Mesendoderm (in vitro differentiated cells): ENCODE results near the gene CLCN6.

Experiments
- DNase-seq: peaks from one replicate; pipeline ENCODE4 v3.0.0; 2013
- H2AK5ac ChIP-seq: 2 replicates; pipeline ENCODE4 v1.6.1; 2013; ENCODE audit warnings: low read length, inconsistent platforms
- H2BK120ac ChIP-seq: 2 replicates; pipeline ENCODE4 v1.6.1; 2013; ENCODE audit warnings: low read depth, mild to moderate bottlenecking, low read length, moderate library complexity, mixed read lengths
- H2BK15ac ChIP-seq: replicated peaks from 2 replicates; pipeline ENCODE4 v1.6.1; 2013; ENCODE audit warnings: low read depth, mild to moderate bottlenecking, moderate library complexity
- H2BK5ac ChIP-seq: 2 replicates; pipeline ENCODE4 v1.6.1; 2013; ENCODE audit warnings: low read length, inconsistent platforms
- H3K18ac ChIP-seq: 2 replicates; pipeline ENCODE4 v1.6.1; 2013; ENCODE audit warnings: mild to moderate bottlenecking, low read length, mixed read lengths
- H3K23ac ChIP-seq: one replicate; pipeline ENCODE4 v1.6.1; 2013; ENCODE audit warnings: low read length
- H3K27ac ChIP-seq: 2 replicates; pipeline ENCODE4 v1.5.1; 2013; ENCODE audit warnings: low read depth, mild to moderate bottlenecking, inconsistent platforms, low read length, moderate library complexity
- H3K27me3 ChIP-seq: 2 replicates; pipeline ENCODE4 v1.6.1; 2013; ENCODE audit warnings: low read length, control low read depth, mild to moderate bottlenecking, inconsistent platforms; ENCODE audit not compliant: insufficient read depth, poor library complexity
- H3K36me3 ChIP-seq: 2 replicates; pipeline ENCODE4 v1.6.1; 2013; ENCODE audit warnings: low read length, inconsistent platforms; ENCODE audit not compliant: control insufficient read depth, insufficient read depth
- H3K4ac ChIP-seq: one replicate; pipeline ENCODE4 v1.6.1; 2013; ENCODE audit warnings: low read depth, mild to moderate bottlenecking, low read length, moderate library complexity
- H3K4me1 ChIP-seq: 2 replicates; pipeline ENCODE4 v1.6.1; 2013; ENCODE audit warnings: low read depth, low read length, inconsistent platforms; ENCODE audit not compliant: control insufficient read depth
- H3K4me2 ChIP-seq: 2 replicates; pipeline ENCODE4 v1.6.1; 2013; ENCODE audit warnings: low read length
- H3K4me3 ChIP-seq: 2 replicates; pipeline ENCODE4 v1.5.1; 2013; ENCODE audit warnings: mild to moderate bottlenecking, low read length
- H3K56ac ChIP-seq: one replicate; pipeline ENCODE4 v1.6.1; 2013; ENCODE audit warnings: low read length
- H3K79me1 ChIP-seq: 2 replicates; pipeline ENCODE4 v1.6.1; 2013; ENCODE audit warnings: low read length, inconsistent platforms
- H3K79me2 ChIP-seq: 2 replicates; pipeline ENCODE4 v1.6.1; 2013; ENCODE audit warnings: mild to moderate bottlenecking, low read length; ENCODE audit not compliant: control insufficient read depth, insufficient read depth
- H3K9ac ChIP-seq: 2 replicates; pipeline ENCODE4 v1.6.1; 2013; ENCODE audit warnings: low read length, inconsistent platforms
- H4K5ac ChIP-seq: one replicate; pipeline ENCODE4 v1.6.1; 2013; ENCODE audit warnings: low read length
- H4K8ac ChIP-seq: one replicate; pipeline ENCODE4 v1.6.1; 2013; ENCODE audit warnings: low read depth, mild to moderate bottlenecking, control low read depth, low read length, moderate library complexity
- WGBS: extraction: QIAGEN DNeasy Blood & Tissue Kit; methylation state at CpG from one replicate; pipeline ENCODE4 v1.1.7; 2013; ENCODE audit warnings: low lambda C conversion rate, missing lambda C conversion rate; ENCODE audit not compliant: insufficient coverage; ENCODE audit errors: extremely low coverage; 5-methylcytosine and 5-hydroxymethylcytosine counted together

CLCN6 gene

GRCh38 chr1:11831945-11832725, 26.1 kb downstream of the CLCN6 start:
- Histone ChIP-seq H3K18ac (no peak overlapping the region), H3K27ac (no peak overlapping the region), H3K56ac (no peak overlapping the region), H3K79me2 (no peaks in the 10 kb centered on the region), H3K4me3 (no peak overlapping the region), H2BK15ac (no peak overlapping the region), H2AK5ac (no peak overlapping the region), H3K4me1 (no peaks in the 10 kb centered on the region), H3K23ac (no peak overlapping the region), H2BK5ac (no peak overlapping the region), H3K4me2 (no peak overlapping the region), H3K27me3 (no peaks in the 10 kb centered on the region), H3K9ac (no peak overlapping the region), H4K5ac (no peak overlapping the region), H2BK120ac (no peak overlapping the region), H3K79me1 (no peaks in the 10 kb centered on the region), H4K8ac (no peak overlapping the region), H3K36me3 (peaks cover 20% of the 10 kb centered on the region), H3K4ac (no peak overlapping the region)
- no CpG with 5 or more reads among the region's 9 CpGs for WGBS
- no peak for DNase-seq

DNA sequence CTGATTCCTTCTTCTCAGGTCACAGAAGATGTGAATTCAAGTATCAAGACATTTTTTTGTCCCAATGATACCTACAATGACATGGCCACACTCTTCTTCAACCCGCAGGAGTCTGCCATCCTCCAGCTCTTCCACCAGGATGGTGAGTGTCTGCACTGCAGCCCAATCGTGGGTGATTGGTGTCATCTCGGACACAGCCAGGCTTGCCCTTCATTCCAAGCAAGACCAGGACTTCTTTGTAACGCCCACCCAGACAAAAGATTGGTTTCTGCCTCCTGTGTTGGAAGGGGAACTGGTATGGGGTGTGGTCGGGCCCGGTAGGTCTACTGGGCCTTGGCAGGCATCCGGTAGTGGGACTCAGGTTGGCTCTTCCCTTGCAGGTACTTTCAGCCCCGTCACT, 27.5 kb downstream of the CLCN6 start:
- Histone ChIP-seq H3K23ac (no peak overlapping the region), H3K9ac (no peak overlapping the region), H3K27me3 (no peaks in the 10 kb centered on the region), H3K36me3 (peaks cover 19% of the 10 kb centered on the region), H3K79me1 (no peaks in the 10 kb centered on the region), H3K4me2 (no peak overlapping the region), H4K8ac (no peak overlapping the region), H3K27ac (no peak overlapping the region), H3K4ac (no peak overlapping the region), H2AK5ac (no peak overlapping the region), H3K4me3 (no peak overlapping the region), H3K4me1 (no peaks in the 10 kb centered on the region), H4K5ac (no peak overlapping the region), H2BK15ac (no peak overlapping the region), H2BK5ac (no peak overlapping the region), H3K79me2 (no peaks in the 10 kb centered on the region), H3K56ac (no peak overlapping the region), H3K18ac (no peak overlapping the region), H2BK120ac (no peak overlapping the region)
- DNase-seq = no peak
- no CpG with 5 or more reads among the region's 8 CpGs for WGBS

DNA sequence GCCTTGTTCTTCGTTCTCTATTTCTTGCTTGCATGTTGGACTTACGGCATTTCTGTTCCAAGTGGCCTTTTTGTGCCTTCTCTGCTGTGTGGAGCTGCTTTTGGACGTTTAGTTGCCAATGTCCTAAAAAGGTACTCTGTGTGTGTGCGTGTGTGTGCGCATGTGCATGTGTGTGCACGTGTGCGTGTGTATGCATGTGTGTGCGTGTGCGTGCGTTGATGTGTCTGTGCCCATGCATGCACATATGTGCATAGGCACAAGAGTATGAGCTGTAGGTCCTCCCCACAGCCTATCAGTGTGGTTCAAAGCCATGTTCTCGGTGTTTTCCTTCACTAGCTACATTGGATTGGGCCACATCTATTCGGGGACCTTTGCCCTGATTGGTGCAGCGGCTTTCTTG, 27.9 kb downstream of the CLCN6 start:
- no peak overlapping the region for H2AK5ac ChIP-seq
- no peak overlapping the region for H3K9ac ChIP-seq
- no peak overlapping the region for H3K4me3 ChIP-seq
- no peaks in the 10 kb centered on the region for H3K79me1 ChIP-seq
- no peak overlapping the region for H2BK5ac ChIP-seq
- DNase-seq = no peak
- H3K79me2 ChIP-seq = no peaks in the 10 kb centered on the region
- no CpG with 5 or more reads among the region's 13 CpGs for WGBS
- no peaks in the 10 kb centered on the region for H3K4me1 ChIP-seq
- H4K8ac ChIP-seq = no peak overlapping the region
- peaks cover 16% of the 10 kb centered on the region for H3K36me3 ChIP-seq
- H3K56ac ChIP-seq = no peak overlapping the region
- H3K27ac ChIP-seq = no peak overlapping the region
- no peak overlapping the region for H2BK15ac ChIP-seq
- no peak overlapping the region for H2BK120ac ChIP-seq
- no peak overlapping the region for H4K5ac ChIP-seq
- no peak overlapping the region for H3K4ac ChIP-seq
- H3K4me2 ChIP-seq = no peak overlapping the region
- H3K23ac ChIP-seq = no peak overlapping the region
- no peaks in the 10 kb centered on the region for H3K27me3 ChIP-seq
- H3K18ac ChIP-seq = no peak overlapping the region

- Histone ChIP-seq H3K18ac (no peak overlapping the region), H3K27ac (no peak overlapping the region), H3K9ac (no peak overlapping the region), H3K36me3 (peaks cover 14% of the 10 kb centered on the region), H2AK5ac (no peak overlapping the region), H3K4me1 (no peaks in the 10 kb centered on the region), H2BK120ac (no peak overlapping the region), H2BK15ac (no peak overlapping the region), H3K23ac (no peak overlapping the region), H3K4ac (no peak overlapping the region), H3K56ac (no peak overlapping the region), H3K79me2 (no peaks in the 10 kb centered on the region), H3K4me3 (no peak overlapping the region), H2BK5ac (no peak overlapping the region), H3K27me3 (no peaks in the 10 kb centered on the region), H3K4me2 (no peak overlapping the region), H4K8ac (no peak overlapping the region), H4K5ac (no peak overlapping the region), H3K79me1 (no peaks in the 10 kb centered on the region)
- WGBS = no CpG with 5 or more reads among the region's 28 CpGs
- DNase-seq = no peak
Measured at GRCh38 chr1:11835441-11836225, 29.6 kb downstream of the CLCN6 start.

GRCh38 chr1:11836955-11837766, 31.2 kb downstream of the CLCN6 start:
- WGBS = no CpG with 5 or more reads among the region's 36 CpGs
- no peak overlapping the region for H3K18ac ChIP-seq

More at GRCh38 chr1:11836955-11837766, 31.2 kb downstream of the CLCN6 start:
- Histone ChIP-seq H2BK15ac (no peak overlapping the region), H3K56ac (no peak overlapping the region), H3K27ac (no peak overlapping the region), H2BK5ac (no peak overlapping the region), H3K4me2 (no peak overlapping the region), H2BK120ac (no peak overlapping the region), H3K9ac (no peak overlapping the region), H3K23ac (no peak overlapping the region), H4K5ac (no peak overlapping the region), H3K27me3 (no peaks in the 10 kb centered on the region), H3K4ac (no peak overlapping the region), H3K4me1 (no peaks in the 10 kb centered on the region), H3K79me1 (no peaks in the 10 kb centered on the region), H3K4me3 (no peak overlapping the region), H2AK5ac (no peak overlapping the region), H3K36me3 (peaks cover 12% of the 10 kb centered on the region), H3K79me2 (no peaks in the 10 kb centered on the region), H4K8ac (no peak overlapping the region)
- DNase-seq = no peak
